WI38 (cell line): ENCODE data around the gene ST8SIA2.
A peak's percentile ranks its signal among the peaks of the same experiment; 100 is the strongest.

ENCODE experiments used
- H3K4me3 ChIP-seq: 2 replicates; pipeline ENCODE4 v1.5.1; 2011; ENCODE audit warnings: low read depth, mild to moderate bottlenecking, control low read depth, low read length
- CTCF ChIP-seq: IDR thresholded peaks from 2 replicates; pipeline ENCODE4 v1.5.1; 2012; ENCODE audit warnings: low read depth, mild to moderate bottlenecking, control low read depth, low read length

ST8SIA2 gene

GRCh38 chr15:92384381-92384780, 9.3 kb upstream of the ST8SIA2 start:
- H3K4me3 ChIP-seq, result no peak overlapping the region
- no peak for TF ChIP-seq CTCF

GRCh38 chr15:92385096-92385495, 8.6 kb upstream of the ST8SIA2 start:
- TF ChIP-seq CTCF, result no peak
- H3K4me3 ChIP-seq, result no peak overlapping the region

GRCh38 chr15:92391640-92392039, 2.0 kb upstream of the ST8SIA2 start:
- TF ChIP-seq CTCF, result no peak

GRCh38 chr15:92392462-92392861, 1.2 kb upstream of the ST8SIA2 start:
- H3K4me3 ChIP-seq, result no peak overlapping the region

More at GRCh38 chr15:92391640-92392039, 2.0 kb upstream of the ST8SIA2 start:
- no peak overlapping the region for H3K4me3 ChIP-seq

GRCh38 chr15:92393980-92394308, 263 bp downstream of the ST8SIA2 start:
- TF ChIP-seq CTCF, result no peak
- peak overlapping the region; percentile 23 for H3K4me3 ChIP-seq

More at GRCh38 chr15:92392462-92392861, 1.2 kb upstream of the ST8SIA2 start:
- no peak for TF ChIP-seq CTCF

GRCh38 chr15:92394309-92395097, 822 bp downstream of the ST8SIA2 start:
- no peak for TF ChIP-seq CTCF
- peak overlapping the region; percentile 23 for H3K4me3 ChIP-seq

GRCh38 chr15:92395098-92395635, 1.5 kb downstream of the ST8SIA2 start:
- no peak for TF ChIP-seq CTCF
- peak overlapping the region; percentile 23; the same call in 1 of the 2 replicates for H3K4me3 ChIP-seq
